HepG2 (cell line): ENCODE data around the gene SLC15A3. TPM values are rescaled to one million over a fixed set of nuclear protein-coding genes. Genes with fewer than 3 reads are reported as not detected.
A peak's percentile ranks its signal among the peaks of the same experiment; 100 is the strongest.

ENCODE experiments used
- AGO1 ChIP-seq: fragments of 200-400 bp; formaldehyde crosslinking; IDR thresholded peaks from 2 replicates; pipeline ENCODE4 v1.6.1; 2017; ENCODE audit warnings: mild to moderate bottlenecking, low read depth, low read length, moderate library complexity; ENCODE audit not compliant: poor library complexity, severe bottlenecking
- CAMTA2 ChIP-seq: sonication (generic); formaldehyde crosslinking; IDR thresholded peaks from 2 replicates; pipeline ENCODE4 v1.4.0; 2020; ENCODE audit warnings: mild to moderate bottlenecking, missing genetic modification reagents, borderline replicate concordance
- CHCHD3 ChIP-seq: sonication (generic); formaldehyde crosslinking; IDR thresholded peaks from 2 replicates; pipeline ENCODE4 v1.8.0; 2022; ENCODE audit warnings: mild to moderate bottlenecking, missing genetic modification reagents, moderate library complexity
- CREB1 ChIP-seq, 2 experiments: fragments of 450-650 bp in 1 of 2; IDR thresholded peaks; 2 replicates each; pipeline ENCODE4 v1.6.1; 2016 to 2017; ENCODE audit warnings: control low read depth in 1 of 2, mild to moderate bottlenecking in 1 of 2, missing compliant biosample characterization in 1 of 2, missing genetic modification characterization in 1 of 2
- GZF1 ChIP-seq: sonication (generic); formaldehyde crosslinking; IDR thresholded peaks from 2 replicates; pipeline ENCODE4 v1.5.1; 2020; ENCODE audit warnings: mild to moderate bottlenecking, missing genetic modification reagents
- KLF9 ChIP-seq: IDR thresholded peaks from 2 replicates; pipeline ENCODE4 v1.6.1; 2016; ENCODE audit warnings: low read depth
- PCBP1 ChIP-seq: fragments of 200-400 bp; formaldehyde crosslinking; IDR thresholded peaks from 2 replicates; pipeline ENCODE4 v1.6.1; 2017; ENCODE audit warnings: mild to moderate bottlenecking, low read depth, low read length, borderline replicate concordance
- RBAK ChIP-seq: sonication (generic); formaldehyde crosslinking; IDR thresholded peaks from 2 replicates; pipeline ENCODE4 v1.5.1; 2020; ENCODE audit warnings: mild to moderate bottlenecking, missing genetic modification reagents
- RBM39 ChIP-seq: fragments of 200-400 bp; formaldehyde crosslinking; IDR thresholded peaks from one replicate; pipeline ENCODE4 v1.6.1; 2018; ENCODE audit warnings: antibody characterized with exemption, mild to moderate bottlenecking, low read depth, low read length; ENCODE audit not compliant: poor library complexity, severe bottlenecking
- RELA ChIP-seq: sonication (generic); formaldehyde crosslinking; IDR thresholded peaks from 2 replicates; pipeline ENCODE4 v1.4.0; 2020; ENCODE audit warnings: missing genetic modification reagents
- SMAD3 ChIP-seq: sonication (generic); formaldehyde crosslinking; IDR thresholded peaks from 2 replicates; pipeline ENCODE4 v1.4.0; 2020; ENCODE audit warnings: missing genetic modification reagents
- SOX6 ChIP-seq, 2 experiments: fragments of 450-650 bp in 1 of 2; sonication (generic) in 1 of 2; formaldehyde crosslinking in 1 of 2; IDR thresholded peaks; 2 replicates each; pipeline versions ENCODE4 v1.4.0 to v1.6.1; 2017 to 2020; ENCODE audit warnings: antibody characterized with exemption in 1 of 2, mild to moderate bottlenecking in 1 of 2, missing genetic modification reagents in 1 of 2
- TAF15 ChIP-seq: fragments of 200-400 bp; formaldehyde crosslinking; IDR thresholded peaks from one replicate; pipeline ENCODE4 v1.6.1; 2018; ENCODE audit warnings: mild to moderate bottlenecking, low read depth, low read length; ENCODE audit not compliant: poor library complexity, severe bottlenecking
- ZBTB7A ChIP-seq: sonication (generic); formaldehyde crosslinking; IDR thresholded peaks from 2 replicates; pipeline ENCODE4 v1.8.0; 2022; ENCODE audit warnings: mild to moderate bottlenecking, missing genetic modification reagents
- ZFP36L1 ChIP-seq: sonication (generic); formaldehyde crosslinking; IDR thresholded peaks from 2 replicates; pipeline ENCODE4 v1.8.0; 2022; ENCODE audit warnings: mild to moderate bottlenecking, missing genetic modification reagents, moderate library complexity
- ZNF101 ChIP-seq: sonication (generic); formaldehyde crosslinking; IDR thresholded peaks from 2 replicates; pipeline ENCODE4 v1.4.0; 2020; ENCODE audit warnings: mild to moderate bottlenecking, low read depth, missing genetic modification reagents, borderline replicate concordance
- ZNF20 ChIP-seq: sonication (generic); formaldehyde crosslinking; IDR thresholded peaks from 2 replicates; pipeline ENCODE4 v1.4.0; 2020; ENCODE audit warnings: mild to moderate bottlenecking, moderate library complexity, missing genetic modification reagents
- ZNF598 ChIP-seq: sonication (generic); formaldehyde crosslinking; IDR thresholded peaks from 2 replicates; pipeline ENCODE4 v1.5.1; 2020; ENCODE audit warnings: mild to moderate bottlenecking, missing genetic modification reagents, borderline replicate concordance
- ZNF703 ChIP-seq: sonication (generic); formaldehyde crosslinking; IDR thresholded peaks from 2 replicates; pipeline ENCODE4 v1.5.1; 2020; ENCODE audit warnings: missing genetic modification reagents, mild to moderate bottlenecking, moderate library complexity, borderline replicate concordance
- ZNF75D ChIP-seq: sonication (generic); formaldehyde crosslinking; IDR thresholded peaks from 2 replicates; pipeline ENCODE4 v1.8.1; 2023; ENCODE audit warnings: missing genetic modification reagents, mild to moderate bottlenecking, borderline replicate concordance
- ZNF83 ChIP-seq: sonication (generic); formaldehyde crosslinking; IDR thresholded peaks from 2 replicates; pipeline ENCODE4 v1.4.0; 2020; ENCODE audit warnings: missing genetic modification reagents, mild to moderate bottlenecking, borderline replicate concordance
- polyA plus RNA-seq, 8 experiments: library from polyadenylated mRNA; depleted of rRNA in 3 of 8; stranded (reverse) in 7 of 8; unstranded in 1 of 8; fragments of >200 nt; fragmentation: Illumina TruSeq in 4 of 8; extraction: Trizol in 4 of 8; gene quantifications; 2 replicates each; pipeline versions ENCODE4 v1.2.1 to v1.2.3, GENCODE V29; 2011 to 2016; ENCODE audit warnings: low read depth in 4 of 8, missing spikeins in 1 of 8, mixed read lengths in 1 of 8; ENCODE audit not compliant: insufficient read depth in 1 of 8
- total RNA-seq, 5 experiments: library from RNA; depleted of rRNA; stranded (reverse); fragments of >200 nt; fragmentation: Illumina TruSeq; extraction: Trizol; gene quantifications; 2 replicates each; pipeline ENCODE4 v1.2.3, GENCODE V29; 2016; ENCODE audit warnings: low read depth in 1 of 5
- TF ChIP-seq, protein P1 (sequence below): IDR thresholded peaks from 2 replicates; pipeline ENCODE4 v1.6.1; 2012; ENCODE audit warnings: low read depth, low read length, improper control_type of control experiment
- TF ChIP-seq, protein P2 (sequence below): sonication (generic); formaldehyde crosslinking; IDR thresholded peaks from 2 replicates; pipeline ENCODE4 v1.9.0; 2021; ENCODE audit warnings: missing genetic modification reagents, borderline replicate concordance
- TF ChIP-seq, protein P3 (sequence below): sonication (generic); formaldehyde crosslinking; IDR thresholded peaks from 2 replicates; pipeline ENCODE4 v1.4.0; 2020; ENCODE audit warnings: missing genetic modification reagents, borderline replicate concordance

The SLC15A3 gene
- total and polyA plus RNA-seq, 2 of the 13 experiments (the other 11 are each of a cell fraction or from before 2014, with no cell fraction given): 0.45 to 0.77 TPM

DNA sequence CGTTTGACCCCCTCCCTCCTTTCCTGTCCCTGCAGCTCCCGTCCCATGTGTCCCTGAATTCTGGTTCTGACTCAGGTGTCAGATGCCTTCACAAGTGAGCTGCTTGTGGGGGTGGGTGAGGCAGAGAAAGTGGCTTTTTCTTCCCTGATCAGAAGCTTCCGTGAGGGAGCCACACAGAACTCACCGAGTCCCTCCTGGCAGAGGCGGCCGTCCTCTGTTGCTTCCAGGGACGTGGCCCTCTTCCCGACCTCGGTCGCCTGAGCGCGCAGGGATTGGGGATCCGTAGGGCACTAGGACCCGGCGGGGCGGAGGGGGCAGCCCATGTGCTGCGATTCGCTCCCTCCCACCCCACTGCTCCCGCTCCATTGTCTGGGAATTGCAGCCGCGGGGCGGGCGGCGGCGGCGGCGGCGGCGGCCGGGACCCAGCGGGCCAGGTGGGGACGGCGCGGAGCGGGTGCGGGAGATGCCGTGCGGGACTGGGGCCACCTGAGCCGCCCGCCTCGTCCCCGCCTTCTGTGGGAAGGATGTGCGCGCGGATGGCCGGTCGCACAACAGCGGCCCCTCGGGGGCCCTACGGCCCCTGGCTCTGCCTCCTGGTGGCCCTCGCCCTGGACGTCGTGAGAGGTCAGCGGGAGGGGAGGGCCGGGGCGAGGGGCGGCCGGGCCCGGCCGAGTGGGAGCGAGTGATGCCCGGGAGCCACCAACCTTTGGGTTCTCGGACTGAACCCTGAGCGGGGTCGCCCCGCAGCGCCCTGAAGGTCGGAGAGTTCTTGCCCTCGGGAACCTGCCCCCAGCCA is 27.7 kb downstream of the SLC15A3 start, which contains the start of gene TMEM132A (continued):
- TF ChIP-seq, protein P1, sequence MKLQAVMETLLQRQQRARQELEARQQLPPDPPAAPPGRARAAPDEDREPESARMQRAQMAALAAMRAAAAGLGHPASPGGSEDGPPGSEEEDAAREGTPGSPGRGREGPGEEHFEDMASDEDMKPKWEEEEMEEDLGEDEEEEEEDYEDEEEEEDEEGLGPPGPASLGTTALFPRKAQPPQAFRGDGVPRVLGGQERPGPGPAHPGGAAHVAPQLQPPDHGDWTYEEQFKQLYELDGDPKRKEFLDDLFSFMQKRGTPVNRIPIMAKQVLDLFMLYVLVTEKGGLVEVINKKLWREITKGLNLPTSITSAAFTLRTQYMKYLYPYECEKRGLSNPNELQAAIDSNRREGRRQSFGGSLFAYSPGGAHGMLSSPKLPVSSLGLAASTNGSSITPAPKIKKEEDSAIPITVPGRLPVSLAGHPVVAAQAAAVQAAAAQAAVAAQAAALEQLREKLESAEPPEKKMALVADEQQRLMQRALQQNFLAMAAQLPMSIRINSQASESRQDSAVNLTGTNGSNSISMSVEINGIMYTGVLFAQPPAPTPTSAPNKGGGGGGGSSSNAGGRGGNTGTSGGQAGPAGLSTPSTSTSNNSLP: no peak
- TF ChIP-seq KLF9: no peak
- no peak for TF ChIP-seq ZNF101
- TF ChIP-seq CREB1 (IDR thresholded peaks at IDR 0.05): no peak
- no peak for TF ChIP-seq CREB1 (CRISPR knock-in tag; IDR thresholded peaks at IDR 0.05)
- no peak for TF ChIP-seq AGO1
- no peak for TF ChIP-seq CHCHD3 (CRISPR knock-in tag)
- TF ChIP-seq RBM39: no peak
- TF ChIP-seq ZNF20 (CRISPR knock-in tag): no peak
- TF ChIP-seq SOX6 (IDR thresholded peaks at IDR 0.05): no peak
- no peak; the same call in 1 of the 2 replicates for TF ChIP-seq SOX6 (CRISPR knock-in tag; IDR thresholded peaks at IDR 0.05)
- no peak for TF ChIP-seq ZNF703 (CRISPR knock-in tag)
- no peak for TF ChIP-seq RBAK (CRISPR knock-in tag)
- no peak for TF ChIP-seq ZNF598 (CRISPR knock-in tag)
- no peak for TF ChIP-seq CAMTA2 (CRISPR knock-in tag)
- no peak for TF ChIP-seq RELA (CRISPR knock-in tag)
- no peak for TF ChIP-seq GZF1 (CRISPR knock-in tag)
- no peak for TF ChIP-seq ZNF75D (CRISPR knock-in tag)
- no peak for TF ChIP-seq TAF15
- TF ChIP-seq PCBP1: 0 out of 2 replicates have a peak, but pooled peaks have one; percentile 79
- no peak for TF ChIP-seq SMAD3 (CRISPR knock-in tag)
- TF ChIP-seq, protein P2, sequence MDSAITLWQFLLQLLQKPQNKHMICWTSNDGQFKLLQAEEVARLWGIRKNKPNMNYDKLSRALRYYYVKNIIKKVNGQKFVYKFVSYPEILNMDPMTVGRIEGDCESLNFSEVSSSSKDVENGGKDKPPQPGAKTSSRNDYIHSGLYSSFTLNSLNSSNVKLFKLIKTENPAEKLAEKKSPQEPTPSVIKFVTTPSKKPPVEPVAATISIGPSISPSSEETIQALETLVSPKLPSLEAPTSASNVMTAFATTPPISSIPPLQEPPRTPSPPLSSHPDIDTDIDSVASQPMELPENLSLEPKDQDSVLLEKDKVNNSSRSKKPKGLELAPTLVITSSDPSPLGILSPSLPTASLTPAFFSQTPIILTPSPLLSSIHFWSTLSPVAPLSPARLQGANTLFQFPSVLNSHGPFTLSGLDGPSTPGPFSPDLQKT (CRISPR knock-in tag): no peak
- TF ChIP-seq, protein P3, sequence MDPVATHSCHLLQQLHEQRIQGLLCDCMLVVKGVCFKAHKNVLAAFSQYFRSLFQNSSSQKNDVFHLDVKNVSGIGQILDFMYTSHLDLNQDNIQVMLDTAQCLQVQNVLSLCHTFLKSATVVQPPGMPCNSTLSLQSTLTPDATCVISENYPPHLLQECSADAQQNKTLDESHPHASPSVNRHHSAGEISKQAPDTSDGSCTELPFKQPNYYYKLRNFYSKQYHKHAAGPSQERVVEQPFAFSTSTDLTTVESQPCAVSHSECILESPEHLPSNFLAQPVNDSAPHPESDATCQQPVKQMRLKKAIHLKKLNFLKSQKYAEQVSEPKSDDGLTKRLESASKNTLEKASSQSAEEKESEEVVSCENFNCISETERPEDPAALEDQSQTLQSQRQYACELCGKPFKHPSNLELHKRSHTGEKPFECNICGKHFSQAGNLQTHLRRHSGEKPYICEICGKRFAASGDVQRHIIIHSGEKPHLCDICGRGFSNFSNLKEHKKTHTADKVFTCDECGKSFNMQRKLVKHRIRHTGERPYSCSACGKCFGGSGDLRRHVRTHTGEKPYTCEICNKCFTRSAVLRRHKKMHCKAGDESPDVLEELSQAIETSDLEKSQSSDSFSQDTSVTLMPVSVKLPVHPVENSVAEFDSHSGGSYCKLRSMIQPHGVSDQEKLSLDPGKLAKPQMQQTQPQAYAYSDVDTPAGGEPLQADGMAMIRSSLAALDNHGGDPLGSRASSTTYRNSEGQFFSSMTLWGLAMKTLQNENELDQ (CRISPR knock-in tag): no peak
- TF ChIP-seq ZNF83: no peak
- TF ChIP-seq ZFP36L1 (CRISPR knock-in tag): no peak
- TF ChIP-seq ZBTB7A (CRISPR knock-in tag): no peak
